ENCODE data around the gene COBLL1.

DNA sequence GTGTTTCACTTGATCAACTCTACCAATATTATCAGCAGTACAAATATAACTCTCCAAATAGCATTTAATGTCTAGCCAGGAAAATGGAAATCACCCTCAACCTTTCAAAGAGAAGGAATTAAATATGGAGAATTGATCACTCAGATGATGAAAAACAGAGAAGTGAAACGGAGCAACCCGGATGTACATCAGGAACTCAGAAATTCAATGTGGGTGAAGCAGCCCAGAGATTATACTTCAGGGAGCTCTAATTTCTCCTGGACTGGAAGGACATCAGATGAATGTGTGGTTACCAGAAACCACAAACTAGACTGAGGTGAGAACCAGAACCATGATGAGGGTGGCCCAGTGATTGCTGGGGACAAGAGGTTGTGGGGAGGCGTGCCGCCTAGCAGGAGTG lies 35.5 kb upstream of the COBLL1 start:
- TF ChIP-seq, protein P1, sequence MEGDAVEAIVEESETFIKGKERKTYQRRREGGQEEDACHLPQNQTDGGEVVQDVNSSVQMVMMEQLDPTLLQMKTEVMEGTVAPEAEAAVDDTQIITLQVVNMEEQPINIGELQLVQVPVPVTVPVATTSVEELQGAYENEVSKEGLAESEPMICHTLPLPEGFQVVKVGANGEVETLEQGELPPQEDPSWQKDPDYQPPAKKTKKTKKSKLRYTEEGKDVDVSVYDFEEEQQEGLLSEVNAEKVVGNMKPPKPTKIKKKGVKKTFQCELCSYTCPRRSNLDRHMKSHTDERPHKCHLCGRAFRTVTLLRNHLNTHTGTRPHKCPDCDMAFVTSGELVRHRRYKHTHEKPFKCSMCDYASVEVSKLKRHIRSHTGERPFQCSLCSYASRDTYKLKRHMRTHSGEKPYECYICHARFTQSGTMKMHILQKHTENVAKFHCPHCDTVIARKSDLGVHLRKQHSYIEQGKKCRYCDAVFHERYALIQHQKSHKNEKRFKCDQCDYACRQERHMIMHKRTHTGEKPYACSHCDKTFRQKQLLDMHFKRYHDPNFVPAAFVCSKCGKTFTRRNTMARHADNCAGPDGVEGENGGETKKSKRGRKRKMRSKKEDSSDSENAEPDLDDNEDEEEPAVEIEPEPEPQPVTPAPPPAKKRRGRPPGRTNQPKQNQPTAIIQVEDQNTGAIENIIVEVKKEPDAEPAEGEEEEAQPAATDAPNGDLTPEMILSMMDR (IDR thresholded peaks at IDR 0.05): no peak
- TF ChIP-seq POLR2A (IDR thresholded peaks at IDR 0.05): no peak
